Activated naive CD4-positive, alpha-beta T cell treated with Interleukin-2 at 50 U/mL for 16 hours (primary cell): ENCODE results near the gene CARF.

Experiments
- DNase-seq: peaks from one replicate; pipeline ENCODE4 v3.0.0-alpha.2; 2020

The CARF gene

GRCh38 chr2:203025592-203025991 is 113.5 kb downstream of the CARF start:
- no peak for DNase-seq

- DNase-seq, result no peak
Observed at GRCh38 chr2:203030545-203030944, 118.5 kb downstream of the CARF start.

- DNase-seq, result no peak
Observed at GRCh38 chr2:203030991-203031390, 118.9 kb downstream of the CARF start.

- no peak for DNase-seq
Observed at GRCh38 chr2:203033395-203033794, 121.3 kb downstream of the CARF start.

GRCh38 chr2:203035879-203036470 is 123.9 kb downstream of the CARF start:
- DNase-seq, result no peak
